Keratinocyte (primary cell): ENCODE measurements around the gene MYBBP1A.

ENCODE experiments used
- CTCF ChIP-seq, 3 experiments: IDR thresholded peaks in 1 of 3; conservative IDR thresholded peaks in 1 of 3; optimal IDR thresholded peaks in 1 of 3; 2 replicates in 2 of 3; 3 replicates in 1 of 3; pipeline versions ENCODE3 to v1.5.1; 2011; ENCODE audit warnings: low read length in 3 of 3, mild to moderate bottlenecking in 3 of 3, moderate library complexity in 2 of 3, control low read depth in 1 of 3, inconsistent platforms in 1 of 3; ENCODE audit not compliant: insufficient read depth in 2 of 3; ENCODE audit errors: extremely low read depth in 1 of 3
- EZH2 ChIP-seq: IDR thresholded peaks from one replicate; pipeline ENCODE4 v1.6.1; 2012; ENCODE audit warnings: inconsistent platforms, mild to moderate bottlenecking, low read length, moderate library complexity

GRCh38 chr17:4560837-4561256 is 5.7 kb upstream of the MYBBP1A start:
- TF ChIP-seq CTCF (optimal IDR thresholded peaks at IDR 0.05 in 1 of 3, IDR thresholded peaks at IDR 0.05 in 1 of 3, conservative IDR thresholded peaks at IDR 0.05 in 1 of 3; ENCODE audit: extremely low read depth in 1 of 3, insufficient read depth in 2 of 3, low read length in 3 of 3) (no peak), EZH2 (no peak)
